ENCODE data around the gene SKI. TPM values are rescaled to one million over a fixed set of nuclear protein-coding genes. Genes with fewer than 3 reads are reported as not detected.
A peak's percentile ranks its signal among the peaks of the same experiment; 100 is the strongest.

The SKI gene
- total and polyA plus RNA-seq, 9 of the 15 experiments (the other 6 are each of a cell fraction or from before 2014, with no cell fraction given), result 0.10 to 60.5 (median 4.6) TPM

DNA sequence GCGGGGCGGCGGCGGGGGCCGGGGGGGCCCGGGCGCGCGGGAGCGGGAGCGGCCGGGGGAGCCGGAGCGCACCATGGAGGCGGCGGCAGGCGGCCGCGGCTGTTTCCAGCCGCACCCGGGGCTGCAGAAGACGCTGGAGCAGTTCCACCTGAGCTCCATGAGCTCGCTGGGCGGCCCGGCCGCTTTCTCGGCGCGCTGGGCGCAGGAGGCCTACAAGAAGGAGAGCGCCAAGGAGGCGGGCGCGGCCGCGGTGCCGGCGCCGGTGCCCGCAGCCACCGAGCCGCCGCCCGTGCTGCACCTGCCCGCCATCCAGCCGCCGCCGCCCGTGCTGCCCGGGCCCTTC is 546 bp downstream of the SKI start:
- Histone ChIP-seq H3K27me3 (ENCODE audit: control insufficient read depth in 2 of 2, insufficient read depth in 2 of 2, low read length in 2 of 2) (no peaks in the 10 kb centered on the region), H3K79me2 (ENCODE audit: control insufficient read depth, insufficient read depth, low read length) (peaks cover 55% of the 10 kb centered on the region), H3K9ac (ENCODE audit: insufficient read depth in 1 of 2, low read depth in 2 of 2, low read length in 2 of 2) (peak overlapping the region; percentile 65 to 96; a peak in 3 of 4 replicates), H3K9me3 (replicated peaks; ENCODE audit: control insufficient read depth, insufficient read depth, low read depth, low read length) (no peaks in the 10 kb centered on the region), H3K9me1 (ENCODE audit: control insufficient read depth, insufficient read depth, low read length) (peaks cover 27% of the 10 kb centered on the region), H3K4me3 (peak overlapping the region; percentile 53), H3K27ac (ENCODE audit: extremely low read depth, low read depth, low read length) (peak overlapping the region; percentile 58; the same call in 2 of the 3 replicates), H3K36me3 (ENCODE audit: control insufficient read depth, insufficient read depth, low read length) (peaks cover 12% of the 10 kb centered on the region; the same call in 2 of the 3 replicates), H2AFZ (ENCODE audit: low read depth, low read length) (no peak overlapping the region), H3K4me1 (replicated peaks in 1 of 2; ENCODE audit: control insufficient read depth in 2 of 2, insufficient read depth in 2 of 2, low read length in 2 of 2) (peaks cover 30 to 70% of the 10 kb centered on the region in 2 experiments), H3K4me2 (ENCODE audit: insufficient read depth, low read length) (peak overlapping the region; percentile 96), H4K20me1 (replicated peaks; ENCODE audit: control insufficient read depth, insufficient read depth, low read length) (peaks cover 50% of the 10 kb centered on the region)
- DNase-seq (ENCODE audit: extremely low read depth in 1 of 4, low spot score in 3 of 4) (peak in 2 of 4 experiments; percentile 41 to 63), ATAC-seq (no peak), FAIRE-seq (no peak)
- POLR2A ChIA-PET, result interaction anchor here (0.7 to 4.0 kb wide), 11 partner anchors 10 to 1318 kb away, joined by 3 to 33 read pairs (median 4); no protein-coding TSS in a partner anchor
- in situ Hi-C loops (cut with MboI) (no loop called here), intact Hi-C loops (cut with micrococcal nuclease) (loop anchor here (10.0 kb wide), 1 partner anchor 924 kb away; the partner anchor contains the start of genes ACAP3 and PUSL1)
- CTCF ChIA-PET (ENCODE audit: low intra/inter-chr PET ratio), result no interaction called here
- whole genome bisulfite sequencing (ENCODE audit: insufficient coverage, low coverage, missing lambda C conversion rate), result under 1% methylated on average over 20 of the region's 50 CpGs
- BruUV-seq (replicated peaks), result no TSS peak
- TF ChIP-seq IRF9 (tag; IDR thresholded peaks at IDR 0.05) (no peak), SIN3A (IDR thresholded peaks at IDR 0.05; ENCODE audit: borderline replicate concordance in 2 of 2, control insufficient read depth in 1 of 2, low read depth in 2 of 2, low read length in 2 of 2) (0 out of 4 replicates have a peak, but pooled peaks of 1 of the 2 experiments have one; percentile 3), HMBOX1 (IDR thresholded peaks at IDR 0.05) (no peak), THAP12 (CRISPR knock-in tag; IDR thresholded peaks at IDR 0.05) (peak; percentile 70; the same call in 1 of the 2 replicates), CCNT2 (IDR thresholded peaks at IDR 0.05; ENCODE audit: borderline replicate concordance, extremely low read depth, insufficient read length, low read depth, low read length) (peak; percentile 45), POLR2G (IDR thresholded peaks at IDR 0.05; ENCODE audit: low read depth, low read length) (0 out of 2 replicates have a peak, but pooled peaks have one; percentile 58), ZNF586 (CRISPR knock-in tag; conservative IDR thresholded peaks at IDR 0.05) (no peak), MTA1 (IDR thresholded peaks at IDR 0.05; ENCODE audit: borderline replicate concordance) (no peak), NONO (IDR thresholded peaks at IDR 0.05; ENCODE audit: low read depth in 2 of 2, low read length in 1 of 2) (peak in 1 of 2 experiments; percentile 45; a peak in 1 of 4 replicates)
- TF ChIP-seq, protein P1, sequence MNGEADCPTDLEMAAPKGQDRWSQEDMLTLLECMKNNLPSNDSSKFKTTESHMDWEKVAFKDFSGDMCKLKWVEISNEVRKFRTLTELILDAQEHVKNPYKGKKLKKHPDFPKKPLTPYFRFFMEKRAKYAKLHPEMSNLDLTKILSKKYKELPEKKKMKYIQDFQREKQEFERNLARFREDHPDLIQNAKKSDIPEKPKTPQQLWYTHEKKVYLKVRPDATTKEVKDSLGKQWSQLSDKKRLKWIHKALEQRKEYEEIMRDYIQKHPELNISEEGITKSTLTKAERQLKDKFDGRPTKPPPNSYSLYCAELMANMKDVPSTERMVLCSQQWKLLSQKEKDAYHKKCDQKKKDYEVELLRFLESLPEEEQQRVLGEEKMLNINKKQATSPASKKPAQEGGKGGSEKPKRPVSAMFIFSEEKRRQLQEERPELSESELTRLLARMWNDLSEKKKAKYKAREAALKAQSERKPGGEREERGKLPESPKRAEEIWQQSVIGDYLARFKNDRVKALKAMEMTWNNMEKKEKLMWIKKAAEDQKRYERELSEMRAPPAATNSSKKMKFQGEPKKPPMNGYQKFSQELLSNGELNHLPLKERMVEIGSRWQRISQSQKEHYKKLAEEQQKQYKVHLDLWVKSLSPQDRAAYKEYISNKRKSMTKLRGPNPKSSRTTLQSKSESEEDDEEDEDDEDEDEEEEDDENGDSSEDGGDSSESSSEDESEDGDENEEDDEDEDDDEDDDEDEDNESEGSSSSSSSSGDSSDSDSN (IDR thresholded peaks at IDR 0.05; ENCODE audit: borderline replicate concordance in 1 of 2, low read depth in 2 of 2, low read length in 2 of 2), result peak in 1 of 2 experiments; percentile 66; a peak in 1 of 4 replicates
- TF ChIP-seq, protein P2, sequence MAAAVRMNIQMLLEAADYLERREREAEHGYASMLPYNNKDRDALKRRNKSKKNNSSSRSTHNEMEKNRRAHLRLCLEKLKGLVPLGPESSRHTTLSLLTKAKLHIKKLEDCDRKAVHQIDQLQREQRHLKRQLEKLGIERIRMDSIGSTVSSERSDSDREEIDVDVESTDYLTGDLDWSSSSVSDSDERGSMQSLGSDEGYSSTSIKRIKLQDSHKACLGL (CRISPR knock-in tag; IDR thresholded peaks at IDR 0.05; ENCODE audit: borderline replicate concordance, poor library complexity, severe bottlenecking), result no peak

All from K562 (cell line).